HG02623 (cell line): Measurements from ENCODE around the gene KCNJ5.

ENCODE experiments used
- ATAC-seq: cut with Tn5 transposase; IDR thresholded peaks from one replicate; pipeline ENCODE4 v1.9.1; 2021; ENCODE audit warnings: moderate library complexity; ENCODE audit not compliant: unreplicated experiment

KCNJ5 gene

GRCh38 chr11:128868841-128869671 is 22.1 kb upstream of the KCNJ5 start:
- no peak for ATAC-seq

DNA sequence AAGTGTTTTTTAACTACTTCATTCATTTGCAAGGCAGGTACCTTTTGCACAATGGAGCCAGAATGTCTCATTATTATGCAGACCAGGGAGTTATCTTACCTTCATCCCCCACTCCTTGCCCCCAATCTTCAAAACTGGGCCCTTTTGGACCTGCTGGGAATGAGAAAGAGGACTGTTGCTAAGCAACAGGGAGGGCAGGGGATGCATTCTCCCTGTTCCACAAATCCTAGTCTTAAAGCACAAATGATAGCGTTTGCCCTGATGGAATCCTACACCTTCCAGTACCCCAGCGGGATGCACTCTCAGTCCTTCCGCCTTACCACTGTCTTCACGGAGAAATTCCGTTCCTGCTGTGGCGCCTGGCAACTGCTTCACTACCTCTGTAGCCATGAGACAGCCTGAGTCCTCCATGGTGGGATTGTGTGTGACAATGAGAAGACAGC is 20.0 kb upstream of the KCNJ5 start:
- no peak for ATAC-seq

- no peak for ATAC-seq
Observed at GRCh38 chr11:128872094-128872493, 19.1 kb upstream of the KCNJ5 start.

- ATAC-seq, result no peak
Observed at GRCh38 chr11:128872594-128872993, 18.6 kb upstream of the KCNJ5 start.

DNA sequence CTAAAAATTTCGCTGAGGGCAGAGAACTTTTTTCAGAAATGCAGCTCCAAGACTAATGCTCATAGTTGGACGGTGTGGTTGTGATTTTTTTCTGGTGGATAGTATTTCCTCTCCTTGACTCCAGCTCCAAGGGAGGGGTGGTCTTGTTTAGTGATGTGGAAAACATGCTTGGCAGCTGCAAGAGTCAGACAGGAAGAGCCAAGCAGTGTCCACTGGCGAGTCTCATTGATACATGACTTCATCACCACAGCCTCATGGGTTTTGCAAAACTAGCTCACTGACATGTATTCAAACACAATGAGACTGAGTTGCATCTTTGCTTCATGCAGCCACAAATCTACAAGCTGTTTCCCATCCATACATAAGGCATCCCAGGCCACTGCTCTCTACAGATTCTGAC is 16.7 kb upstream of the KCNJ5 start:
- no peak for ATAC-seq

DNA sequence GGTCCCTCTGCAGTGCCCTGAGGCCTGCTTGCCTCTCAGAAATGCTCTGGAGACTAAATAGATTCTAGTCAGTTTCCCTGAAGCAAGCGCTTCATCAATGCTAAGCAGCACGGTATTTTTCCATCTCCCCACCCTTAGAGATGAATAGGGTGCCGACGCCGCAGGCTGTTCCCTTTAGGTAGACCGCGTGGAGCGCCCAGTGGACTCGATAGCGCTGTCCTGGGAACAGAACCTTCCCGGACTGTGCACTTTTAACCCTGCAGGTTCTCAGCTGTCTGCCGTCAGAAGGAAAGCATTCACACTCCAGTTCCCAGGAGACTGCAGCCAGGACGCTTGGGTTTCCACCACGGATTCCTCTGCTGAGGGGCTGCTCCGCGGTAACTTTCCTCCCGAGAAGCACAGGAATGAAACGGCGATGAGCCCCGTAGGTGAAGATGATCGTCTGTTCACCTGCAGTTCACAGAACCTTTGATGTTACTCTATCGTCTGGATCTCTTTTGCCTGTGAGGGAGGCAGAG is 15.0 kb upstream of the KCNJ5 start:
- no peak for ATAC-seq

GRCh38 chr11:128877726-128878125 is 13.4 kb upstream of the KCNJ5 start:
- ATAC-seq, result no peak

- ATAC-seq, result no peak
Observed at GRCh38 chr11:128878455-128878854, 12.7 kb upstream of the KCNJ5 start.

- no peak for ATAC-seq
Observed at GRCh38 chr11:128879817-128880216, 11.3 kb upstream of the KCNJ5 start.

GRCh38 chr11:128881221-128881620 is 9.9 kb upstream of the KCNJ5 start:
- no peak for ATAC-seq

DNA sequence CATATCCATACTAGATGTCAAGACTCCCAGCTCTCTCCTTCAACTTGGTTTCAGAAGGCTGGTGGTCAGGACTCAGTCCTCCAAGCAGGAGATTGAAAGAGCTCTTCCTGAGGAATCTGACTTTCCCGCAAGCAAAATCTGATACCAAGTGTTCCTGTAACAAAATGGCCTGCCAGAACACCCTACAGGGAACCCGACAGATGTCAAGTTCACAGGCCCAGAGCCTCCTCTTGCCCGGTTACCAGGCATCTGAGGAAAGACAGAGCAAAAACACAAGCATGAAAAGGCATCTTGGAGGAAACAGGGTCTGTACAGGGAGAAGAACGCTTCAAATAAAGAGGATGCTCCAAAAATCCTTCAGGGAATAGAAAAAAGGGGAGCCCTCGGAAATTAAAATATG is 8.7 kb upstream of the KCNJ5 start:
- ATAC-seq, result no peak

DNA sequence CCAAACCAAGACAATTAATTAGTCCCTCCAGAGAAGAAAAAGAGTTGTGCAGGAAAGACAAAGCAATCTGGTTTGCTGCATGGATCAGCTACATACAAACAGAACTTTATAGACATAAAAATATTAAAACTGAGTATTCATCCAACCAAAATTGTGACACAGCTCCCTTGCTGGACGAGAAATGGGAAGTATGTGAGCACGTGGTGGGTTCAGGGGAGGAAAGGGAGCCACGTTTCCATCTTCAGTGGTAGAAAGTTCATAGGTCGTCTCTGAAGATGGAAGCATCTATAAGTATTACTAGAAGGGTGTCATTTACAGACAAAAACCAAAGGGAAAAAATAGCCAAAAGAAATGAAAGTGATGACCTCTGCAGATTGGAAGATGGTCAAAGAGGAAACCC is 7.1 kb upstream of the KCNJ5 start:
- ATAC-seq, result no peak

- peak; percentile 82 for ATAC-seq
Observed at GRCh38 chr11:128884703-128885338, 6.3 kb upstream of the KCNJ5 start.

DNA sequence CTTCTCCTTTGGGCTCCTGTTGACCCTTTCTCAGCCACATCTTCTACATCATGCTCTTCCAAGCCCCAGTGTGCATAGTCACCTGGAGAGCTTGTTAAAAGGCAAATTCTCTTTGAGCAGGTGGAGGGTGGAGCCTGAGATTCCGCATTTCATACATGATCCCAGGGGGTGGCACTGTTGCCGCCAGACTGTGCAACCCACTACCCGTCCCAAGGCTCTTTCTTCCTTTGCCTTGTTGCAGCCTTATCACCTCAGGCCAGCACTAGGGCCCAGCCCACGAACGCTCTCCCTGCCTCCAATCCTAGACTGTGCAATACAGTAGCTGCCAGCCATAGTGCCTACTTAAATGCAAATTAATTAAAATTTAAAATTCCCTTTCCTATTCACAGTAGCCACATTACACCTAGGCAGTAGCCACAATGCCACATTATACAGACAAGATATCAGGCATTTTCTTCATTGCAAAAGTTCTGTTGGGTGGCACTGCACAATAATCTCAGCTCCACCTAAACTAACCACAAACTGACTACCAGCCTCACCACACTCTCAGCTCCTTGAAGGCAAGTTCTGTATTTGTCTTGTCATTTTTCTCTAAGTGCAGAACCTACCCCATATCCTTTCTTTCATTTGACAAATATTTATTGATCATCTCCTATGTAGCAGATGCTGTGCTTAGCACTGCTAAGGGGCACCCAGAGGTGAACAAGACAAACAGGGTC is 4.6 kb upstream of the KCNJ5 start:
- ATAC-seq, result no peak

GRCh38 chr11:128888034-128888985 is 2.8 kb upstream of the KCNJ5 start:
- no peak for ATAC-seq

GRCh38 chr11:128889657-128890213 is 1.4 kb upstream of the KCNJ5 start:
- ATAC-seq, result no peak

GRCh38 chr11:128890216-128890542 is 977 bp upstream of the KCNJ5 start:
- no peak for ATAC-seq

GRCh38 chr11:128891913-128892398 is 800 bp downstream of the KCNJ5 start:
- ATAC-seq, result no peak

- ATAC-seq, result no peak
Observed at GRCh38 chr11:128892866-128893565, 1.9 kb downstream of the KCNJ5 start.
